ENCODE measurements around the gene IRF4. TPM values are rescaled to one million over a fixed set of nuclear protein-coding genes. Genes with fewer than 3 reads are reported as not detected.

The IRF4 gene
- total RNA-seq, 6 experiments from 2014 or later: not detected

- H3K36me3 Mint-ChIP-seq (ENCODE audit: low read depth): peaks cover 9% of the 10 kb centered on the region; the same call in 1 of the 2 replicates
- DNase-seq: no peak
- peaks cover 22% of the 10 kb centered on the region for H3K27me3 Mint-ChIP-seq (ENCODE audit: insufficient read depth)
- H3K4me1 Mint-ChIP-seq (ENCODE audit: low read depth): no peaks in the 10 kb centered on the region
- H3K4me3 Mint-ChIP-seq: no peak overlapping the region
- no peak for TF ChIP-seq CTCF (IDR thresholded peaks at IDR 0.05)
- H3K27ac Mint-ChIP-seq: no peak overlapping the region
- peaks cover 25% of the 10 kb centered on the region; the same call in 1 of the 2 replicates for H3K9me3 Mint-ChIP-seq
Observed at GRCh38 chr6:403659-404655, 12.4 kb downstream of the IRF4 start.

- Mint-ChIP-seq H3K27me3 (ENCODE audit: insufficient read depth) (peaks cover 20% of the 10 kb centered on the region), H3K4me1 (ENCODE audit: low read depth) (no peaks in the 10 kb centered on the region), H3K4me3 (no peak overlapping the region), H3K9me3 (peaks cover 25% of the 10 kb centered on the region; the same call in 1 of the 2 replicates), H3K27ac (no peak overlapping the region), H3K36me3 (ENCODE audit: low read depth) (peaks cover 9% of the 10 kb centered on the region; the same call in 1 of the 2 replicates)
- DNase-seq: no peak
- no peak for TF ChIP-seq CTCF (IDR thresholded peaks at IDR 0.05)
Observed at GRCh38 chr6:404685-405423, 13.3 kb downstream of the IRF4 start.

GRCh38 chr6:408148-408547 is 16.6 kb downstream of the IRF4 start:
- Mint-ChIP-seq H3K36me3 (ENCODE audit: low read depth) (peaks cover 9% of the 10 kb centered on the region; the same call in 1 of the 2 replicates), H3K27me3 (ENCODE audit: insufficient read depth) (peaks cover 24% of the 10 kb centered on the region), H3K4me1 (ENCODE audit: low read depth) (no peaks in the 10 kb centered on the region), H3K9me3 (peaks cover 25% of the 10 kb centered on the region; the same call in 1 of the 2 replicates), H3K4me3 (no peak overlapping the region), H3K27ac (no peak overlapping the region)
- no peak for DNase-seq
- TF ChIP-seq CTCF (IDR thresholded peaks at IDR 0.05): no peak

- peak; percentile 52 for TF ChIP-seq CTCF (IDR thresholded peaks at IDR 0.05)
- Mint-ChIP-seq H3K9me3 (peaks cover 21% of the 10 kb centered on the region; the same call in 1 of the 2 replicates), H3K36me3 (ENCODE audit: low read depth) (peaks cover 9% of the 10 kb centered on the region; the same call in 1 of the 2 replicates), H3K4me3 (no peak overlapping the region), H3K4me1 (ENCODE audit: low read depth) (no peaks in the 10 kb centered on the region), H3K27ac (no peak overlapping the region), H3K27me3 (ENCODE audit: insufficient read depth) (peaks cover 25% of the 10 kb centered on the region)
- DNase-seq: peak; percentile 10
Observed at GRCh38 chr6:408599-409102, 17.1 kb downstream of the IRF4 start.

- H3K36me3 Mint-ChIP-seq (ENCODE audit: low read depth): peaks cover 3% of the 10 kb centered on the region; the same call in 1 of the 2 replicates
- no peak for TF ChIP-seq CTCF (IDR thresholded peaks at IDR 0.05)
- peaks cover 25% of the 10 kb centered on the region for H3K27me3 Mint-ChIP-seq (ENCODE audit: insufficient read depth)
- H3K4me1 Mint-ChIP-seq (ENCODE audit: low read depth): no peaks in the 10 kb centered on the region
- no peak overlapping the region for H3K4me3 Mint-ChIP-seq
- peaks cover 13% of the 10 kb centered on the region for H3K9me3 Mint-ChIP-seq
- DNase-seq: no peak
- H3K27ac Mint-ChIP-seq: no peak overlapping the region
Observed at GRCh38 chr6:409370-409972, 17.9 kb downstream of the IRF4 start.
